ENCODE data around the gene H3-3A. TPM values are rescaled to one million over a fixed set of nuclear protein-coding genes. Genes with fewer than 3 reads are reported as not detected.

The H3-3A gene
- total RNA-seq, 4 donors from 2014 or later, result 304 to 569 (median 410) TPM

DNA sequence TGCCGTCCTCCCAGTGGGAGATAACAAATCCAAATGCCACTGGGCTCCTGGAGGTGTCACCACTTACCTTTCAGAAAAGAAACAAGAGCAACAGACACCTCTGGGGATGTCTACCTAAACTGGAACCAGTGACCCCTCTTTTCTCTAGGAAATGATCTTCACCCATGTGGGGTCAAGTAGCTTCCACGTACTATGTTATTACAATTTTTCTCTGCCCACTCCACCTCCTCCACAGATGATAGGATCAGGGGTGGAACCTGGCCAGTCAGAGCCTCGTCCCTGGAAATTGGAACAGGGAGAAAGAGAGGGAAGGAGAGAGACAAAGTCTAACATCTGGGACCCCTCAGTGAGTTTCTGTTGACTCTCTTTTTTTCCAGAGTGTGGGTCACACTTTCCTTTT lies 50.1 kb downstream of the H3-3A start:
- intact Hi-C loops (cut with DNase I; ENCODE audit: low total_unique reads), result no loop called here
- TF ChIP-seq POLR2A (IDR thresholded peaks at IDR 0.05), result no peak
- H3K4me3 ChIP-seq (ENCODE audit: low read depth, poor library complexity, severe bottlenecking), result no peak overlapping the region
- 78 to 82% methylated on average over 3 of the region's 3 CpGs for WGBS, 2 donors
- no peak for DNase-seq (ENCODE audit: low spot score in 2 of 2)

DNA sequence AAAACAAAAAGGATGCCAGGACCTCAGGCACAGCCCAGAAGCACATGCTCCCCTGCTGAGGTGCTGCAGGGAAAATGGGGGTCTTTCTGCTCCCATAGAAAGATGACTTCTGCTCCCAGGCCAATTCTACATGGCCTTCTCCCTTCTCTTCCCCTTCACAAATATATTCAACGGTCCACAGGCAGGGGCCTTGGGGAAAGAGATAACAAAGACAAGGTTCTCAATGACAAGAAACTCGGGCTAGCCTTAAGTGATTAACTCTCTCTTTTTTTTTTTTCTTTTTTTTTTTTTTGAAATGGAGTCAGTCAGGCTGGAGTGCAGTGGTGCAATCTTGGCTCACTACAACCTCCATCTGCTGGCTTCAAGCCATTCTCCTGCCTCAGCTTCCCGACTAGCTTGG lies 54.2 kb downstream of the H3-3A start:
- intact Hi-C loops (cut with DNase I; ENCODE audit: low total_unique reads), result no loop called here
- WGBS, 2 donors, result 60 to 66% methylated on average over 3 of the region's 3 CpGs
- TF ChIP-seq, protein P1, sequence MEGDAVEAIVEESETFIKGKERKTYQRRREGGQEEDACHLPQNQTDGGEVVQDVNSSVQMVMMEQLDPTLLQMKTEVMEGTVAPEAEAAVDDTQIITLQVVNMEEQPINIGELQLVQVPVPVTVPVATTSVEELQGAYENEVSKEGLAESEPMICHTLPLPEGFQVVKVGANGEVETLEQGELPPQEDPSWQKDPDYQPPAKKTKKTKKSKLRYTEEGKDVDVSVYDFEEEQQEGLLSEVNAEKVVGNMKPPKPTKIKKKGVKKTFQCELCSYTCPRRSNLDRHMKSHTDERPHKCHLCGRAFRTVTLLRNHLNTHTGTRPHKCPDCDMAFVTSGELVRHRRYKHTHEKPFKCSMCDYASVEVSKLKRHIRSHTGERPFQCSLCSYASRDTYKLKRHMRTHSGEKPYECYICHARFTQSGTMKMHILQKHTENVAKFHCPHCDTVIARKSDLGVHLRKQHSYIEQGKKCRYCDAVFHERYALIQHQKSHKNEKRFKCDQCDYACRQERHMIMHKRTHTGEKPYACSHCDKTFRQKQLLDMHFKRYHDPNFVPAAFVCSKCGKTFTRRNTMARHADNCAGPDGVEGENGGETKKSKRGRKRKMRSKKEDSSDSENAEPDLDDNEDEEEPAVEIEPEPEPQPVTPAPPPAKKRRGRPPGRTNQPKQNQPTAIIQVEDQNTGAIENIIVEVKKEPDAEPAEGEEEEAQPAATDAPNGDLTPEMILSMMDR (IDR thresholded peaks at IDR 0.05), result no peak
- no peak for TF ChIP-seq POLR2A (IDR thresholded peaks at IDR 0.05)
- H3K4me3 ChIP-seq (ENCODE audit: low read depth, poor library complexity, severe bottlenecking), result no peak overlapping the region
- DNase-seq (ENCODE audit: low spot score in 2 of 2), result no peak

DNA sequence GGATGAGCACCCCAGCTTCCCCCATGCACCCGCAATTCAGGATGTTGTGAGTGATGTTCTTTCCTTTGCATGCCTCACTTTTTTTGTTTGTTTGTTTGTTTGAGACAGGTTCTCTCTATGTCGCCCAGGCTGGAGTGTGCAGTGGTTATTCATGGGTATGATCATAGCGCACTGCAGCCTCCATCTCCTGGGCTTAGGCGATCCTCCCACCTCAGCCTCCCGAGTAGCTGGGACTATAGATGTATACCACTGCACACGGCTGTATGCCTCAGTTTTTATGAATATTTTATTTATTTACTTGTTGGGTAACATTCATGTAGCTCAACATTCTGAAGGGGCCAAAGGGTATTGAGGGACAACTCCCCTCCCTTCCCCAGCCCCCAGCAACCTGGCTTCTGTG lies 54.8 kb downstream of the H3-3A start:
- no peak overlapping the region for H3K4me3 ChIP-seq (ENCODE audit: low read depth, poor library complexity, severe bottlenecking)
- DNase-seq (ENCODE audit: low spot score in 2 of 2), result no peak
- TF ChIP-seq POLR2A (IDR thresholded peaks at IDR 0.05), result no peak
- TF ChIP-seq, protein P1 (IDR thresholded peaks at IDR 0.05), result no peak
- WGBS, 2 donors, result 89 to 95% methylated on average over 6 of the region's 6 CpGs
- intact Hi-C loops (cut with DNase I; ENCODE audit: low total_unique reads), result no loop called here

DNA sequence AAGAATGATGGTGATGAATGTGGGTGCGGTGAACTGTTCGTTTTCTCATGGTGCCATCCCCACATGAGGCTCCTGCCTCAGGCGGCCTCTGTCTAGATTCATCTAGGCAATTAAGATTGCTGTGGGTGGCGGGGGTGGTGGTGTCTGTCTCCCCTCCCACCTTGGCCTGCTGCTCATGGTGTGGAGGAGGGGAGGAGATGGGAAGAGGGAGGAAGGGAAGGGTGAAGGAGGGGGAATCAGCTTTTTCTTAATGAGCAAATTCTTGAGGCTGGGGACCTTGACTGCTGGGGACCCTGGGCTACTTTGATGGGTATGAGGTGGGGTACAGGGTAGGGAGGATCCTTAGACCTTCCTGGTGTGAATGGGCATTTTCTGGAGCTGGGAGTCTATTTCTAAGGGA lies 55.8 kb downstream of the H3-3A start:
- no peak for DNase-seq (ENCODE audit: low spot score in 2 of 2)
- intact Hi-C loops (cut with DNase I; ENCODE audit: low total_unique reads), result no loop called here
- WGBS, 2 donors, result 87 to 91% methylated on average over 4 of the region's 4 CpGs
- H3K4me3 ChIP-seq (ENCODE audit: low read depth, poor library complexity, severe bottlenecking), result no peak overlapping the region
- TF ChIP-seq, protein P1 (IDR thresholded peaks at IDR 0.05), result no peak
- TF ChIP-seq POLR2A (IDR thresholded peaks at IDR 0.05), result no peak

DNA sequence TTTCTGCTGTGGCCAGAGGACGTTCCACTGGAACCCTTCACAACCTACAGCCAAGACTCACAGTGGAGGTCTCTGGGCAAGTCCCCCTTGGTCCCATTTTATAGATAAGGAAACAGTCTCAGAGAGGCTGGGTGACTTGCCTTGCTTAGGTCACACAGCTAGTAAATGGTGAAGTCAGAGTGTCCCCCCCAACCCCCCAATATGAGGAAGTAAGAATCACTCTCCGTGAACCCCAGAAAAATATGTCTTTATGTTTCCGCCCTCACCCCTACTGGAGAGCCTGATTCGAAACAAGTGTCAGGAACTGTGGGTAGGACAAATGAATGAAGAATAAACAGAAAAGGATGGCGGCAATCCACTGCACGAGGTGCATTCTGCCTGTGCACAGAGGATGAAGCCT lies 56.7 kb downstream of the H3-3A start:
- no peak overlapping the region for H3K4me3 ChIP-seq (ENCODE audit: low read depth, poor library complexity, severe bottlenecking)
- WGBS, 2 donors, result 85 to 88% methylated on average over 6 of the region's 6 CpGs
- intact Hi-C loops (cut with DNase I; ENCODE audit: low total_unique reads), result no loop called here
- TF ChIP-seq, protein P1 (IDR thresholded peaks at IDR 0.05), result no peak
- no peak for TF ChIP-seq POLR2A (IDR thresholded peaks at IDR 0.05)
- no peak for DNase-seq (ENCODE audit: low spot score in 2 of 2)

DNA sequence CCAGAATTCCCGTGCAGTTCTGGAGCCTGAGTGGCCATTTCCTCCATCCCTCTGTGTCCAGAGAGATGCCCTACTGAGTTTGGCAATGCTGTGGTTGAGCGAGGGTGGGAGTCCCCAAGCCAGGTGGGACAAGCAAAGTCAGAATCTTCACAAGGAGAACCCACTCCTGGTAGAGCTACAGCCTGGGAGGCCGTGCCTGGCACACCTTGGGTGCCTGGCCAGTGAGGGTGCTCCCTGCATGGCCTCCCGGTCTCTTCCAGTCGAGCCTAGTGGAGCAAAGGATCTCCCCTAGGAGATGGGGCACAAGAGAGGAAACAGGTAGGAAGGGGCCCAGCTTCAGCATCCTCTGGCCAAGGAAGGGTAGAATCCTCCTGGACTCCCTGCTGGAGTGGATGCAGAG lies 57.9 kb downstream of the H3-3A start:
- H3K4me3 ChIP-seq (ENCODE audit: low read depth, poor library complexity, severe bottlenecking), result no peak overlapping the region
- WGBS, 2 donors, result 88 to 95% methylated on average over 5 of the region's 5 CpGs
- DNase-seq (ENCODE audit: low spot score in 2 of 2), result no peak
- TF ChIP-seq POLR2A (IDR thresholded peaks at IDR 0.05), result no peak
- TF ChIP-seq, protein P1 (IDR thresholded peaks at IDR 0.05), result no peak
- intact Hi-C loops (cut with DNase I; ENCODE audit: low total_unique reads), result loop anchor here (5.0 kb wide), 1 partner anchor 82 kb away; no protein-coding TSS in a partner anchor
